Measurements from ENCODE around the gene LRRC28. TPM values are rescaled to one million over a fixed set of nuclear protein-coding genes. Genes with fewer than 3 reads are reported as not detected.

Gene LRRC28
- total RNA-seq, 1 donor from 2014 or later: 34.2 TPM

- TF ChIP-seq, protein P1, sequence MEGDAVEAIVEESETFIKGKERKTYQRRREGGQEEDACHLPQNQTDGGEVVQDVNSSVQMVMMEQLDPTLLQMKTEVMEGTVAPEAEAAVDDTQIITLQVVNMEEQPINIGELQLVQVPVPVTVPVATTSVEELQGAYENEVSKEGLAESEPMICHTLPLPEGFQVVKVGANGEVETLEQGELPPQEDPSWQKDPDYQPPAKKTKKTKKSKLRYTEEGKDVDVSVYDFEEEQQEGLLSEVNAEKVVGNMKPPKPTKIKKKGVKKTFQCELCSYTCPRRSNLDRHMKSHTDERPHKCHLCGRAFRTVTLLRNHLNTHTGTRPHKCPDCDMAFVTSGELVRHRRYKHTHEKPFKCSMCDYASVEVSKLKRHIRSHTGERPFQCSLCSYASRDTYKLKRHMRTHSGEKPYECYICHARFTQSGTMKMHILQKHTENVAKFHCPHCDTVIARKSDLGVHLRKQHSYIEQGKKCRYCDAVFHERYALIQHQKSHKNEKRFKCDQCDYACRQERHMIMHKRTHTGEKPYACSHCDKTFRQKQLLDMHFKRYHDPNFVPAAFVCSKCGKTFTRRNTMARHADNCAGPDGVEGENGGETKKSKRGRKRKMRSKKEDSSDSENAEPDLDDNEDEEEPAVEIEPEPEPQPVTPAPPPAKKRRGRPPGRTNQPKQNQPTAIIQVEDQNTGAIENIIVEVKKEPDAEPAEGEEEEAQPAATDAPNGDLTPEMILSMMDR (IDR thresholded peaks at IDR 0.05; ENCODE audit: insufficient read depth, low read length, poor library complexity, severe bottlenecking): no peak
- no peak for DNase-seq (ENCODE audit: low read depth)
- H3K4me3 ChIP-seq (ENCODE audit: low read depth, low read length): peak overlapping the region; percentile 79
Measured at GRCh38 chr15:99250001-99250400, 1.3 kb upstream of the LRRC28 start.

GRCh38 chr15:99250494-99250856 is 806 bp upstream of the LRRC28 start:
- no peak for DNase-seq (ENCODE audit: low read depth)
- Histone ChIP-seq H3K36me3 (ENCODE audit: control insufficient read depth, insufficient read depth, low read length) (no peaks in the 10 kb centered on the region), H3K27me3 (ENCODE audit: control insufficient read depth, insufficient read depth, low read length) (no peaks in the 10 kb centered on the region), H3K4me3 (ENCODE audit: low read depth, low read length) (peak overlapping the region; percentile 63)
- TF ChIP-seq, protein P1 (IDR thresholded peaks at IDR 0.05; ENCODE audit: insufficient read depth, low read length, poor library complexity, severe bottlenecking): no peak

More at GRCh38 chr15:99250001-99250400, 1.3 kb upstream of the LRRC28 start:
- no peaks in the 10 kb centered on the region for H3K36me3 ChIP-seq (ENCODE audit: control insufficient read depth, insufficient read depth, low read length)
- H3K27me3 ChIP-seq (ENCODE audit: control insufficient read depth, insufficient read depth, low read length): no peaks in the 10 kb centered on the region

DNA sequence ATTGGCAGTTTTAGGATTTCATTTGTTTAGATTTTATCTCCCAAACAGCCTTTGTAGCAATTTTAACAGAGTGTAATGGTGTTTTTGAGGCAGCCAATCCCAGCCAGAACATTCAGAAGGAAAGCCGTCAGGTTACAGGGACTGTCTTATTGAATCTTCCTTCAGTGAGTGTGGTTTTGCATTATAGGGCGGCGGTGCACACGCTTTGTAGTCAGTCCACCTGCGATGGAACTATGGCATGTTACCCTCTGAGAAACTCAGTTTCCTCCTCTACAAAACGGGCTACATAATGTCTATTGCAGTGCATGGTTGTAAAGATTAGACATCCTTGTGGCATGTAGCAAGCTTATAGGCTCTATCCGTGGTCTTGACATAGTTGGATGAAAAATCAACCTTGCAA is 1.0 kb downstream of the LRRC28 start:
- TF ChIP-seq, protein P1 (IDR thresholded peaks at IDR 0.05; ENCODE audit: insufficient read depth, low read length, poor library complexity, severe bottlenecking): no peak
- Histone ChIP-seq H3K4me3 (ENCODE audit: low read depth, low read length) (peak overlapping the region; percentile 90), H3K27me3 (ENCODE audit: control insufficient read depth, insufficient read depth, low read length) (no peaks in the 10 kb centered on the region), H3K36me3 (ENCODE audit: control insufficient read depth, insufficient read depth, low read length) (no peaks in the 10 kb centered on the region)
- no peak for DNase-seq (ENCODE audit: low read depth)

DNA sequence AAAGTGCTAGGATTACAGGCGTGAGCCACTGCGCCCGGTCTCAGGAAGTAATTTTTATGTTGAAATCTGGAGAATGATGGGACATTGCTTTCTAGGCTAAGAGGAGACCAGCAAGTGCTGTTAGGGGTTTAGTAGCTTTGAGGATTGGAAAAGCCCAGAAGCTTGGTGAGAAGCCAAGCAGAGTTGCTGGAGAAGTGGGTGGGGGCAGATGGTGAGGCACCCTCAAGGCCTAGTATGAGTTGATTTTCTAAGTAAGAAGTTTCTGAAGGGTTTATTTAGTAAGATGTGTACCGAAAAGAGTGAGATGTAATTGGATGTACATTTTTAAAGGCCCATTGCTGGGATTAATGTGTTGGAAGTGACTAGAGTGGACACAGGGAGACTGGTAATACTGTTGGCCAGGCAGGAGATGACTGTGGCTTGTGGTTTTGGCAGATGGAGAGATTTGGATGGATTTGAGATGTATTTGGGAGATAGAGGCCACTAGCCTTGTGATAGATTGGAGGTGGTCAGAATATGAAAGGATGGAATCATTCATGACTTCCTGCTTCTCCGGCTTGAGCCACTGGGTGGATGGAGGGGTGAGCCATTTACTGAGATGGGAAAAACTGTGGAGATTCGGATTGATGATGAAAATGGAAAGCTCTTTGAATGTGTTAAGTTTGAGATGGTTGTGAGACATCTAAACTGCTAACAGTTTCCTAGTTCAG is 2.3 kb downstream of the LRRC28 start:
- H3K4me3 ChIP-seq (ENCODE audit: low read depth, low read length): no peak overlapping the region
- DNase-seq (ENCODE audit: low read depth): no peak
- TF ChIP-seq, protein P1 (IDR thresholded peaks at IDR 0.05; ENCODE audit: insufficient read depth, low read length, poor library complexity, severe bottlenecking): no peak

GRCh38 chr15:99257107-99257750 is 5.9 kb downstream of the LRRC28 start:
- no peak overlapping the region for H3K4me3 ChIP-seq (ENCODE audit: low read depth, low read length)
- H3K27me3 ChIP-seq (ENCODE audit: control insufficient read depth, insufficient read depth, low read length): no peaks in the 10 kb centered on the region
- TF ChIP-seq, protein P1 (IDR thresholded peaks at IDR 0.05; ENCODE audit: insufficient read depth, low read length, poor library complexity, severe bottlenecking): no peak
- no peak for DNase-seq (ENCODE audit: low read depth)
- H3K36me3 ChIP-seq (ENCODE audit: control insufficient read depth, insufficient read depth, low read length): no peaks in the 10 kb centered on the region

More for the DNA sequence above, 2.3 kb downstream of the LRRC28 start:
- H3K27me3 ChIP-seq (ENCODE audit: control insufficient read depth, insufficient read depth, low read length): no peaks in the 10 kb centered on the region
- no peaks in the 10 kb centered on the region for H3K36me3 ChIP-seq (ENCODE audit: control insufficient read depth, insufficient read depth, low read length)
